K562 (cell line): ENCODE results near the gene MUC5AC.

Experiments
- POLR2A ChIP-seq: fragments of 450-650 bp; conservative IDR thresholded peaks from 2 replicates; pipeline ENCODE4 v1.6.1; 2016
- POLR2AphosphoS2 ChIP-seq: IDR thresholded peaks from 2 replicates; pipeline ENCODE4 v1.6.1; 2012; ENCODE audit warnings: low read length, improper control_type of control experiment
- RAD21 ChIP-seq, 2 experiments: fragments of 250-450 bp in 1 of 2; fragments of 450-650 bp in 1 of 2; sonication (Bioruptor Pico) in 1 of 2; formaldehyde crosslinking in 1 of 2; IDR thresholded peaks in 1 of 2; conservative IDR thresholded peaks in 1 of 2; 2 replicates each; pipeline versions ENCODE4 v1.4.0 to v1.8.0; 2020 to 2022; ENCODE audit warnings: mild to moderate bottlenecking in 2 of 2, moderate library complexity in 1 of 2
- RBBP5 ChIP-seq: fragments of 200-600 bp; sonication (generic); IDR thresholded peaks from 2 replicates; pipeline ENCODE4 v1.6.1; 2012; ENCODE audit warnings: borderline replicate concordance, mild to moderate bottlenecking, low read length, control low read depth, inconsistent platforms; ENCODE audit not compliant: insufficient read depth, poor library complexity, severe bottlenecking
- ZBTB49 ChIP-seq: sonication (generic); formaldehyde crosslinking; IDR thresholded peaks from 2 replicates; pipeline ENCODE4 v1.8.0; 2022; ENCODE audit warnings: missing genetic modification reagents, mild to moderate bottlenecking, borderline replicate concordance
- ZNF232 ChIP-seq: sonication (generic); formaldehyde crosslinking; IDR thresholded peaks from 2 replicates; pipeline ENCODE4 v1.8.0; 2022; ENCODE audit warnings: mild to moderate bottlenecking, missing genetic modification reagents

GRCh38 chr11:1223346-1224110, 65.8 kb downstream of the MUC5AC start:
- TF ChIP-seq RBBP5 (no peak), ZBTB49 (CRISPR knock-in tag) (no peak), POLR2AphosphoS2 (no peak), RAD21 (CRISPR knock-in tag; conservative IDR thresholded peaks at IDR 0.05 in 1 of 2, IDR thresholded peaks at IDR 0.05 in 1 of 2) (no peak), ZNF232 (no peak), POLR2A (no peak)
